ENCODE results near the gene RIIAD1. TPM values are rescaled to one million over a fixed set of nuclear protein-coding genes. Genes with fewer than 3 reads are reported as not detected.

The RIIAD1 gene
- total RNA-seq, 1 experiment from 2014 or later = 0.12 TPM

GRCh38 chr1:151714820-151715725 is 6.2 kb upstream of the RIIAD1 start:
- no peaks in the 10 kb centered on the region for H3K9me2 ChIP-seq (ENCODE audit: insufficient read depth)
- RAD21 ChIA-PET (ENCODE audit: low non-redundant PET in 1 of 2, low total read pairs in 2 of 2, uncharacterized antibody in 2 of 2, unreplicated experiment in 2 of 2) = no interaction called here
- no TSS peak for BruUV-seq (replicated peaks)
- H3K36me3 ChIP-seq (ENCODE audit: control insufficient read depth in 1 of 2, insufficient read depth in 2 of 2, low read length in 2 of 2) = no peaks in the 10 kb centered on the region
- H3K4me1 ChIP-seq (ENCODE audit: control insufficient read depth in 1 of 2, insufficient read depth in 2 of 2, low read length in 2 of 2) = no peaks in the 10 kb centered on the region
- no peak overlapping the region for H3K27ac ChIP-seq (ENCODE audit: low read depth, low read length)
- H3K4me2 ChIP-seq (ENCODE audit: low read length) = no peak overlapping the region
- POLR2A ChIA-PET = no interaction called here
- intact Hi-C loops (cut with micrococcal nuclease) = no loop called here
- ATAC-seq (no peak), DNase-seq (ENCODE audit: low read depth, low spot score) (no peak)
- TF ChIP-seq TCF7L2 (IDR thresholded peaks at IDR 0.05; ENCODE audit: borderline replicate concordance, extremely low read depth, insufficient read depth, insufficient read length) (no peak), FOSL1 (IDR thresholded peaks at IDR 0.05; ENCODE audit: low read depth) (no peak), POLR2A (IDR thresholded peaks at IDR 0.05; ENCODE audit: borderline replicate concordance, extremely low read depth, insufficient read depth, insufficient read length) (no peak), EGR1 (IDR thresholded peaks at IDR 0.05; ENCODE audit: low read depth) (no peak), POLR2AphosphoS5 (IDR thresholded peaks at IDR 0.05; ENCODE audit: low read depth, low read length) (no peak), SP1 (IDR thresholded peaks at IDR 0.05; ENCODE audit: low read depth) (no peak), SRF (IDR thresholded peaks at IDR 0.05; ENCODE audit: low read depth) (no peak), ZNF274 (IDR thresholded peaks at IDR 0.05; ENCODE audit: low read depth, low read length) (no peak), EZH2 (IDR thresholded peaks at IDR 0.05) (no peak), MAX (IDR thresholded peaks at IDR 0.05) (no peak), CTCF (IDR thresholded peaks at IDR 0.05 in 2 of 3, conservative IDR thresholded peaks at IDR 0.05 in 1 of 3; ENCODE audit: borderline replicate concordance in 1 of 3, insufficient read depth in 1 of 3, low read depth in 2 of 3, low read length in 2 of 3) (no peak), EZH2phosphoT487 (IDR thresholded peaks at IDR 0.05; ENCODE audit: borderline replicate concordance) (no peak), ATF3 (IDR thresholded peaks at IDR 0.05) (no peak), YY1 (IDR thresholded peaks at IDR 0.05; ENCODE audit: extremely low read depth, insufficient replicate concordance, low read depth, low read length) (no peak), RAD21 (IDR thresholded peaks at IDR 0.05; ENCODE audit: low read depth) (no peak)
- peaks cover 28% of the 10 kb centered on the region for H3K27me3 ChIP-seq (ENCODE audit: insufficient read depth, low read length)
- no peaks in the 10 kb centered on the region for H4K20me1 ChIP-seq (ENCODE audit: insufficient read depth)
- no peaks in the 10 kb centered on the region for H3K79me2 ChIP-seq (ENCODE audit: insufficient read depth, low read length)
- H3K9ac ChIP-seq (ENCODE audit: low read length) = no peak overlapping the region
- no peaks in the 10 kb centered on the region for H3K9me3 ChIP-seq (ENCODE audit: control insufficient read depth in 1 of 2, insufficient read depth in 1 of 2, low read depth in 1 of 2, low read length in 2 of 2)
- CTCF ChIA-PET = no interaction called here
- H2AFZ ChIP-seq (ENCODE audit: low read depth, low read length, poor library complexity, severe bottlenecking) = no peak overlapping the region
- no peak overlapping the region for H3K4me3 ChIP-seq (replicated peaks in 1 of 2; ENCODE audit: low read depth in 1 of 2, low read length in 2 of 2)
